HepG2 (cell line): Measurements from ENCODE around the gene ERBB4. TPM values are rescaled to one million over a fixed set of nuclear protein-coding genes. Genes with fewer than 3 reads are reported as not detected.

ENCODE experiments used
- ATAC-seq: fragments of 200-7000 bp; cut with Tn5 transposase; 3 replicates; pipeline ENCODE4 v1.9.1; 2020; ENCODE audit warnings: mild to moderate bottlenecking, moderate library complexity
- BruUV-seq: library from RNA; stranded (reverse); fragments of 400-500 nt; replicated peaks from 2 replicates; lab custom pipeline; 2021; lab: Mats Ljungman, UMichigan
- CTCF ChIA-PET: fragments of 300-600 bp; formaldehyde crosslinking; extraction: SDS; loops from one replicate; lab custom pipeline; 2021; ENCODE audit warnings: low total read pairs, inconsistent platforms, low intra/inter-chr PET ratio; lab: Yijun Ruan, JAX
- POLR2A ChIA-PET: fragments of 350-600 bp; sonication (Branson Sonifier 250); formaldehyde crosslinking; loops from one replicate; lab custom pipeline; 2020; ENCODE audit warnings: antibody characterized with exemption, inconsistent platforms; lab: Yijun Ruan, JAX
- DNase-seq: peaks from one replicate; pipeline ENCODE4 v3.0.0-alpha.2; 2015; ENCODE audit warnings: low spot score
- FAIRE-seq: peaks from 3 replicates; lab custom pipeline; 2011; peaks lifted over from hg19 to GRCh38; lab: Jason Lieb, UNC
- H2AFZ ChIP-seq: one replicate; pipeline ENCODE4 v1.6.1; 2011; ENCODE audit warnings: low read length, inconsistent platforms
- H3K27ac ChIP-seq: fragments of 300-600 bp; 3 replicates; pipeline ENCODE4 v1.8.0; 2011; ENCODE audit warnings: mixed run types, mild to moderate bottlenecking, mixed read lengths, low read length, inconsistent platforms; ENCODE audit not compliant: insufficient read depth; ENCODE audit errors: extremely low read length
- H3K27me3 ChIP-seq, 2 experiments: fragments of 200-600 bp in 1 of 2; 2 replicates in 1 of 2; 3 replicates in 1 of 2; pipeline versions ENCODE4 v1.6.0 to v1.8.0; 2011; ENCODE audit warnings: low read length in 2 of 2, mild to moderate bottlenecking in 2 of 2, moderate library complexity in 2 of 2, inconsistent platforms in 1 of 2; ENCODE audit not compliant: insufficient read depth in 2 of 2, control insufficient read depth in 1 of 2
- H3K36me3 ChIP-seq, 2 experiments: fragments of 200-600 bp in 1 of 2; replicated peaks in 1 of 2; 2 replicates in 1 of 2; 3 replicates in 1 of 2; pipeline versions ENCODE4 v1.5.1 to v1.8.0; 2011; ENCODE audit warnings: low read length in 2 of 2, inconsistent platforms in 1 of 2; ENCODE audit not compliant: insufficient read depth in 2 of 2, control insufficient read depth in 1 of 2
- H3K4me1 ChIP-seq: 2 replicates; pipeline ENCODE4 v1.5.1; 2012; ENCODE audit warnings: low read length, inconsistent platforms; ENCODE audit not compliant: insufficient read depth
- H3K4me2 ChIP-seq: 2 replicates; pipeline ENCODE4 v1.6.0; 2011; ENCODE audit warnings: low read depth, low read length, inconsistent platforms
- H3K4me3 ChIP-seq, 3 experiments: fragments of 200-600 bp in 1 of 3; sonication (generic), shearing (Covaris generic) in 1 of 3; replicated peaks in 1 of 3; 2 replicates each; pipeline ENCODE4 v1.5.1; 2011 to 2016; ENCODE audit warnings: low read length in 3 of 3, inconsistent platforms in 2 of 3, low read depth in 2 of 3, mild to moderate bottlenecking in 2 of 3, control low read depth in 1 of 3, mixed read lengths in 1 of 3; ENCODE audit not compliant: insufficient read depth in 1 of 3
- H3K79me2 ChIP-seq: one replicate; pipeline ENCODE4 v1.6.1; 2011; ENCODE audit warnings: low read length, inconsistent platforms; ENCODE audit not compliant: insufficient read depth
- H3K9ac ChIP-seq: 2 replicates; pipeline ENCODE4 v1.6.0; 2011; ENCODE audit warnings: mild to moderate bottlenecking, low read depth, low read length, inconsistent platforms; ENCODE audit not compliant: insufficient read depth
- H3K9me3 ChIP-seq: 2 replicates; pipeline ENCODE4 v1.5.1; 2012; ENCODE audit warnings: mild to moderate bottlenecking, low read length
- H4K20me1 ChIP-seq: 2 replicates; pipeline ENCODE4 v1.6.0; 2011; ENCODE audit warnings: inconsistent platforms, mild to moderate bottlenecking, low read length, moderate library complexity; ENCODE audit not compliant: insufficient read depth
- CBFB ChIP-seq: sonication (generic); formaldehyde crosslinking; IDR thresholded peaks from 2 replicates; pipeline ENCODE4 v1.4.0; 2020; ENCODE audit warnings: missing genetic modification reagents
- EP300 ChIP-seq, 3 experiments: sonication (generic) in 1 of 3; formaldehyde crosslinking in 1 of 3; IDR thresholded peaks; 2 replicates each; pipeline versions ENCODE4 v1.5.1 to v1.6.1; 2011 to 2020; ENCODE audit warnings: low read depth in 2 of 3, low read length in 2 of 3, borderline replicate concordance in 1 of 3, improper control_type of control experiment in 1 of 3, mild to moderate bottlenecking in 1 of 3, missing genetic modification reagents in 1 of 3, moderate library complexity in 1 of 3
- GATAD2A ChIP-seq: IDR thresholded peaks from 2 replicates; pipeline ENCODE4 v1.6.1; 2016
- GFI1 ChIP-seq: sonication (generic); formaldehyde crosslinking; IDR thresholded peaks from 2 replicates; pipeline ENCODE4 v1.5.0; 2020; ENCODE audit warnings: missing genetic modification reagents, mild to moderate bottlenecking, borderline replicate concordance
- HDAC6 ChIP-seq: fragments of 200-600 bp; sonication (generic); IDR thresholded peaks from 2 replicates; pipeline ENCODE4 v1.7.0; 2017; ENCODE audit warnings: mild to moderate bottlenecking, antibody characterized with exemption, low read length, low read depth
- HOXA9 ChIP-seq: sonication (generic); formaldehyde crosslinking; IDR thresholded peaks from 2 replicates; pipeline ENCODE4 v1.8.1; 2022; ENCODE audit warnings: missing genetic modification reagents, mild to moderate bottlenecking, moderate library complexity, borderline replicate concordance
- JARID2 ChIP-seq: sonication (generic); formaldehyde crosslinking; IDR thresholded peaks from 2 replicates; pipeline ENCODE4 v1.8.1; 2023; ENCODE audit warnings: missing genetic modification reagents, inconsistent platforms; ENCODE audit not compliant: insufficient replicate concordance
- MIXL1 ChIP-seq: IDR thresholded peaks from 2 replicates; pipeline ENCODE4 v1.6.1; 2016
- NCOA2 ChIP-seq: sonication (generic); formaldehyde crosslinking; IDR thresholded peaks from 2 replicates; pipeline ENCODE4 v1.8.0; 2022; ENCODE audit warnings: inconsistent platforms
- NFKB2 ChIP-seq: sonication (generic); formaldehyde crosslinking; IDR thresholded peaks from 2 replicates; pipeline ENCODE4 v1.4.0; 2020; ENCODE audit warnings: missing genetic modification reagents, borderline replicate concordance
- REL ChIP-seq: sonication (generic); formaldehyde crosslinking; conservative IDR thresholded peaks from 2 replicates; pipeline ENCODE4 v1.8.0; 2022; ENCODE audit warnings: mild to moderate bottlenecking, missing genetic modification reagents, moderate library complexity
- RNF2 ChIP-seq: fragments of 450-650 bp; conservative IDR thresholded peaks from 2 replicates; pipeline ENCODE4 v1.6.1; 2016; ENCODE audit warnings: low read depth
- SMAD1 ChIP-seq: sonication (generic); formaldehyde crosslinking; IDR thresholded peaks from 2 replicates; pipeline ENCODE4 v1.4.0; 2020; ENCODE audit warnings: missing genetic modification reagents, low read depth, mild to moderate bottlenecking, borderline replicate concordance
- SP4 ChIP-seq: sonication (generic); formaldehyde crosslinking; IDR thresholded peaks from 2 replicates; pipeline ENCODE4 v1.8.1; 2023; ENCODE audit warnings: mild to moderate bottlenecking, missing genetic modification reagents
- ZC3H4 ChIP-seq: sonication (generic); formaldehyde crosslinking; IDR thresholded peaks from 2 replicates; pipeline ENCODE4 v1.4.0; 2020; ENCODE audit warnings: missing genetic modification reagents, borderline replicate concordance
- ZFP1 ChIP-seq: IDR thresholded peaks from 2 replicates; pipeline ENCODE4 v1.6.1; 2016
- ZNF382 ChIP-seq: sonication (generic); formaldehyde crosslinking; IDR thresholded peaks from 2 replicates; pipeline ENCODE4 v1.5.0; 2020; ENCODE audit warnings: missing genetic modification reagents, mild to moderate bottlenecking, borderline replicate concordance
- ZNF724P ChIP-seq: sonication (generic); formaldehyde crosslinking; IDR thresholded peaks from 2 replicates; pipeline ENCODE4 v1.8.0; 2022; ENCODE audit warnings: missing genetic modification reagents, borderline replicate concordance
- ZNF782 ChIP-seq: sonication (generic); formaldehyde crosslinking; IDR thresholded peaks from 2 replicates; pipeline ENCODE4 v1.4.0; 2020; ENCODE audit warnings: missing genetic modification reagents, mild to moderate bottlenecking, borderline replicate concordance
- ZNF839 ChIP-seq: sonication (generic); formaldehyde crosslinking; IDR thresholded peaks from 2 replicates; pipeline ENCODE4 v1.4.0; 2020; ENCODE audit warnings: missing genetic modification reagents, mild to moderate bottlenecking, borderline replicate concordance
- ZSCAN12 ChIP-seq: sonication (generic); formaldehyde crosslinking; IDR thresholded peaks from 2 replicates; pipeline ENCODE4 v1.9.0; 2021; ENCODE audit warnings: mild to moderate bottlenecking, missing genetic modification reagents
- WGBS: methylation state at CpG from one replicate; pipeline ENCODE4 v1.1.6; 2017; ENCODE audit warnings: low lambda C conversion rate; 5-methylcytosine and 5-hydroxymethylcytosine counted together
- in situ Hi-C: cut with HindIII; loops from 2 replicates; pipeline ENCODE4 v1.10.0; 2017; ENCODE audit warnings: low pct_unique_long_range_greater_than_20kb; ENCODE audit not compliant: extremely low pct_ligation_motif_present
- intact Hi-C: fragments of 100-400 bp; cut with micrococcal nuclease; formaldehyde crosslinking; loops from one replicate; pipeline ENCODE4 v1.10.0; 2022; ENCODE audit not compliant: unreplicated experiment
- polyA plus RNA-seq, 8 experiments: library from polyadenylated mRNA; depleted of rRNA in 3 of 8; stranded (reverse) in 7 of 8; unstranded in 1 of 8; fragments of >200 nt; fragmentation: Illumina TruSeq in 4 of 8; extraction: Trizol in 4 of 8; gene quantifications; 2 replicates each; pipeline versions ENCODE4 v1.2.1 to v1.2.3, GENCODE V29; 2011 to 2016; ENCODE audit warnings: low read depth in 4 of 8, missing spikeins in 1 of 8, mixed read lengths in 1 of 8; ENCODE audit not compliant: insufficient read depth in 1 of 8
- total RNA-seq, 5 experiments: library from RNA; depleted of rRNA; stranded (reverse); fragments of >200 nt; fragmentation: Illumina TruSeq; extraction: Trizol; gene quantifications; 2 replicates each; pipeline ENCODE4 v1.2.3, GENCODE V29; 2016; ENCODE audit warnings: low read depth in 1 of 5
- TF ChIP-seq, protein P1 (sequence below): sonication (generic); formaldehyde crosslinking; IDR thresholded peaks from 2 replicates; pipeline ENCODE4 v1.5.0; 2020; ENCODE audit warnings: mild to moderate bottlenecking, missing genetic modification reagents
- TF ChIP-seq, protein P2 (sequence below): sonication (generic); formaldehyde crosslinking; IDR thresholded peaks from 2 replicates; pipeline ENCODE4 v1.4.0; 2020; ENCODE audit warnings: missing genetic modification reagents
- TF ChIP-seq, protein P3 (sequence below): sonication (generic); formaldehyde crosslinking; IDR thresholded peaks from 2 replicates; pipeline ENCODE4 v1.5.0; 2020; ENCODE audit warnings: missing genetic modification reagents

ERBB4 gene
- total and polyA plus RNA-seq, 2 of the 13 experiments (the other 11 are each of a cell fraction or from before 2014, with no cell fraction given) = not detected

DNA sequence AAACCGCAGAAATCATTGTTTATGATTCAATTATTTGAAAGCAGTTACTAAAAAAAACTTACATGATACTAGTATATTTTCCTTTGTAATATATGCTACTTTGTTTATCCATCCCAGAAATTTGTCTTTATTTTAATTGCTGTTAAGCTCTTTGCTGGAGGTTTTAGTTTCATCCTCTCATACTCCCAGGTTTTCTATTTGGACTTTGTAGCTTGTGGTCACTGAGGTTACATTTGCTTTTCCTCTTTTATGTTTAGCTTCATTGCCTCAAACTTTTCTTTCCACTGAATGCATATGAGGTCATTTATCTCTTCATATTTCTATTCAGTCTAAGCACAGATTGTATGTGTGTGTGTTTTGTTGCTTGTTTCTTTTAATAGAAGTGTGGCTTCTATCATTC, 89.9 kb downstream of the ERBB4 start:
- Histone ChIP-seq H3K9ac (no peak overlapping the region), H3K4me2 (peak overlapping the region; percentile 13), H4K20me1 (no peaks in the 10 kb centered on the region), H3K79me2 (no peaks in the 10 kb centered on the region), H3K4me1 (peaks cover 52% of the 10 kb centered on the region), H3K4me3 (peak overlapping the region in 2 of 3 experiments; percentile 8 to 16; a peak in 3 of 6 replicates), H3K9me3 (no peaks in the 10 kb centered on the region), H2AFZ (no peak overlapping the region), H3K27me3 (no peaks in the 10 kb centered on the region), H3K27ac (peak overlapping the region; percentile 36), H3K36me3 (no peaks in the 10 kb centered on the region)
- intact Hi-C loops = loop anchor here (1.0 kb wide), 1 partner anchor 89 kb away; no protein-coding TSS in a partner anchor
- CTCF ChIA-PET = no interaction called here
- POLR2A ChIA-PET = no interaction called here
- ATAC-seq (peak; percentile 62; the same call in 2 of the 3 replicates), DNase-seq (peak; percentile 84), FAIRE-seq (peak; percentile 64)
- in situ Hi-C loops = loop anchor here (10.0 kb wide), 1 partner anchor 94 kb away; no protein-coding TSS in a partner anchor
- 6% methylated on average over 1 of the region's 1 CpG for WGBS
- BruUV-seq = no TSS peak
- TF ChIP-seq EP300 (IDR thresholded peaks at IDR 0.05; ENCODE audit: low read depth in 2 of 2, low read length in 2 of 2) (peak in 1 of 2 experiments; percentile 33; a peak in 1 of 4 replicates), EP300 (CRISPR knock-in tag; IDR thresholded peaks at IDR 0.05; ENCODE audit: borderline replicate concordance) (no peak), ZNF839 (CRISPR knock-in tag) (no peak), ZNF724P (no peak), GATAD2A (CRISPR knock-in tag) (peak; percentile 57), HOXA9 (no peak), RNF2 (no peak), SMAD1 (CRISPR knock-in tag) (no peak), MIXL1 (CRISPR knock-in tag) (no peak), HDAC6 (no peak), NCOA2 (CRISPR knock-in tag) (0 out of 2 replicates have a peak, but pooled peaks have one; percentile 28), ZNF382 (CRISPR knock-in tag) (no peak), ZSCAN12 (CRISPR knock-in tag) (no peak), NFKB2 (CRISPR knock-in tag) (no peak), GFI1 (CRISPR knock-in tag) (peak; percentile 70; the same call in 1 of the 2 replicates), SP4 (CRISPR knock-in tag) (no peak), ZNF782 (CRISPR knock-in tag) (no peak), ZFP1 (CRISPR knock-in tag) (no peak), REL (CRISPR knock-in tag) (no peak), CBFB (CRISPR knock-in tag) (0 out of 2 replicates have a peak, but pooled peaks have one; percentile 61), JARID2 (no peak), ZC3H4 (CRISPR knock-in tag) (no peak)
- TF ChIP-seq, protein P1, sequence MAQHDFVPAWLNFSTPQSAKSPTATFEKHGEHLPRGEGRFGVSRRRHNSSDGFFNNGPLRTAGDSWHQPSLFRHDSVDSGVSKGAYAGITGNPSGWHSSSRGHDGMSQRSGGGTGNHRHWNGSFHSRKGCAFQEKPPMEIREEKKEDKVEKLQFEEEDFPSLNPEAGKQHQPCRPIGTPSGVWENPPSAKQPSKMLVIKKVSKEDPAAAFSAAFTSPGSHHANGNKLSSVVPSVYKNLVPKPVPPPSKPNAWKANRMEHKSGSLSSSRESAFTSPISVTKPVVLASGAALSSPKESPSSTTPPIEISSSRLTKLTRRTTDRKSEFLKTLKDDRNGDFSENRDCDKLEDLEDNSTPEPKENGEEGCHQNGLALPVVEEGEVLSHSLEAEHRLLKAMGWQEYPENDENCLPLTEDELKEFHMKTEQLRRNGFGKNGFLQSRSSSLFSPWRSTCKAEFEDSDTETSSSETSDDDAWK = no peak
- TF ChIP-seq, protein P2, sequence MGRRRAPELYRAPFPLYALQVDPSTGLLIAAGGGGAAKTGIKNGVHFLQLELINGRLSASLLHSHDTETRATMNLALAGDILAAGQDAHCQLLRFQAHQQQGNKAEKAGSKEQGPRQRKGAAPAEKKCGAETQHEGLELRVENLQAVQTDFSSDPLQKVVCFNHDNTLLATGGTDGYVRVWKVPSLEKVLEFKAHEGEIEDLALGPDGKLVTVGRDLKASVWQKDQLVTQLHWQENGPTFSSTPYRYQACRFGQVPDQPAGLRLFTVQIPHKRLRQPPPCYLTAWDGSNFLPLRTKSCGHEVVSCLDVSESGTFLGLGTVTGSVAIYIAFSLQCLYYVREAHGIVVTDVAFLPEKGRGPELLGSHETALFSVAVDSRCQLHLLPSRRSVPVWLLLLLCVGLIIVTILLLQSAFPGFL (CRISPR knock-in tag) = no peak
- TF ChIP-seq, protein P3, sequence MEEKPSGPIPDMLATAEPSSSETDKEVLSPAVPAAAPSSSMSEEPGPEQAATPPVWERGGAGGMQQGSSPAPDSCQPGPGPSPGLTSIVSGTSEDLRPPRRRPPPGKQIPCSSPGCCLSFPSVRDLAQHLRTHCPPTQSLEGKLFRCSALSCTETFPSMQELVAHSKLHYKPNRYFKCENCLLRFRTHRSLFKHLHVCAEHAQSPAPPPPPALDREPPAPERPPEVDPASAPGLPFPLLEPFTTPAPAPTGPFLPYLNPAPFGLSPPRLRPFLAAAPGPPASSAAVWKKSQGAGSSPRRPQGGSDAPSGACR (CRISPR knock-in tag) = no peak
